Activated T-cell treated with anti-CD3 and anti-CD28 coated beads for 4 hours (primary cell): ENCODE results near the gene ATP6V0A4.
"Not testable (repeated sequence)": the region's sequence is repeated elsewhere in the genome, so short reads cannot be mapped to it uniquely, and the experiment has no call there.

Experiments
- DNase-seq: peaks from one replicate; pipeline ENCODE4 v3.0.0-alpha.2; 2020

The ATP6V0A4 gene

GRCh38 chr7:138697535-138698182 is 100.3 kb downstream of the ATP6V0A4 start:
- DNase-seq, result no peak

GRCh38 chr7:138695776-138696175 is 102.2 kb downstream of the ATP6V0A4 start:
- DNase-seq, result not testable (repeated sequence)

DNA sequence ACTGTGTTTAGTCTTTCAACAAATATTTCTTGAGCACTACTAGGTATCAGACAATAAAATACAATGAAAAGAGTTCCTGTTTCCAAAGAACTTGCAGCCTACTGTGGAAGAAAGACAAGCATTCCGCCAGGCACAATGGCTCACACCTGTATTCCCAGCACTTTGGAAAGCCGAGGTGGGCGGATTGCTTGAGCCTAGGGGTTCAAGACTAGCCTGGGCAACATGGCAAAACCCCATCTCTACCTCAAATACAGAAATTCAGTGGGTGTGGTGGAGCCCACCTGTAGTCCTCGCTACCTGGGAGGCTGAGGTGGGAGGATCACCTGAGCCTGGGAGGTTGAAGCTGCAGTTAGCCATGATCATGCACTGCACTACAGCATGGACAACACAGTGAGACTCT is 102.9 kb downstream of the ATP6V0A4 start:
- no peak for DNase-seq

- DNase-seq, result no peak
Observed at GRCh38 chr7:138691178-138691577, 106.8 kb downstream of the ATP6V0A4 start.

DNA sequence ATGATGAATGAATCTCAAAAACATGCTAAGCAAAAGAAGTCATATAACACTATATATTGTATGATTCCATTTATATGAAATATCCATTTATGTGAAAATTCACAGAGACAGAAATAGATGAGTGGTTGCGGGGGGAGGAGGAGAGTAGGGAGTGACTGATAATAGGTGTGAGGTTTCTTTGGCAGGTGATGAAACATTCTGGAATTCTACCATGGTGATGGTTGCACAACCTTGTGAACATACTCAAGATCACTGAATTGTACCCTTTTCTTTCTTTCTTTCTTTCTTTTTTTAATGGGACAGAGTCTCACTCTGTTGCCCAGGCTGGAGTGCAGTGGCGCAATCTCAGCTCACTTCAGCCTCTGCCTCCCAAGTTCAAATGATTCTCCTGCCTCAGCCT is 107.5 kb downstream of the ATP6V0A4 start:
- DNase-seq, result no peak

- DNase-seq, result not testable (repeated sequence)
Observed at GRCh38 chr7:138688037-138688436, 110.0 kb downstream of the ATP6V0A4 start.

DNA sequence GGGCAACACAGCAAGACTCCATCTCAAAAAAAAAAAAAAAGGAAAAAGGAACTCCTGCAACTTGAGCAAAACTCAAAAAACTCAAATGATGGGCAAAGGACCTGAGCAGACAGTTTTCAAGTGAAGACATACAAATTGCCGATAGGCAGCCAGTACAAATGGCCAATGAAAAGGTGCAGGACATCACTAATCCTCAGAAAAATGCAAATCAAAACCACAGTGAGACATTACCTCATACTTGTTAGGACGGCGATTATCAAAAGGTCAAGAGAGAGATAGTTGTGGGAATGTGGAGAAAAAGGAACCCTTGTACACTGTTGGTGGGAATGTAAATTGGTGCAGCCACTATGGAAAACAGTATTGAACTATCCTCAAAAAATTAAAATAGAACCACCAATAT is 113.7 kb downstream of the ATP6V0A4 start:
- DNase-seq, result no peak

DNA sequence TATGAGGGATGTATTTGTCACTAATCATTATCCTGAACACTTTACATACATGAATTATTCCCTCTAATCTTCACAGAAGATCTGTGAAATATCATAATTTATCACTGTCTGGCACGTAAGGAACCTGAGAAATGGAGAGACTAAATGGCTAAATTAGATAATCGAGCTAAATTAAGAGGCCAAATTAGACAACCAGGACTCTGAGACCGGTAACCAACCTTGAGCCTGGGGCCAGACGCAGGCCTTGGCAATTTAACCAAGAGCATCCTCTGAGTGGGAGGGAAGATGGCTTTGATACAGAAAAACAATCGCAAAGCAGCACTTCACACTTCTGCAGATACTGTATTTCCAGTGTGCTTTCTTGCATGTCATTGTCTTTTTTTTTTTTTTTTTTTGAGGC is 118.2 kb downstream of the ATP6V0A4 start:
- DNase-seq, result no peak

DNA sequence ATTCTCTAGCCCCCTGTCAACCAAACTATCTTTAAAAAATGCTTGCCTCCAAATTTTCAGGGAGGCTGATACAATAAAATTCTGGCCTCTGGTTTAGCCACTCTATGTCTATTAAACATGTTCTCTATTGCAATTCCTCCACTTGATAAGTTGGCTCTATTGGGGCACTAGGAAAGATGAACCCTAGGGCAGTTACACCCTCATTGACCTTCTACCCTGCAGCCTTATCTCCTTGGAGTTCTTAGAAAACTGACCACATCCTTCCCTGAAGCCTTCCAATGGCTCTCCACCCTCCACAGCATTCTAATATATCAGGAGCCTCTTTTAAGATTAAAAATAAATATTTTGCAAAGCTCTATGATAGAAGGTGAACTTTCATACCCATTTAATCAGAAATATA is 127.4 kb downstream of the ATP6V0A4 start:
- no peak for DNase-seq

DNA sequence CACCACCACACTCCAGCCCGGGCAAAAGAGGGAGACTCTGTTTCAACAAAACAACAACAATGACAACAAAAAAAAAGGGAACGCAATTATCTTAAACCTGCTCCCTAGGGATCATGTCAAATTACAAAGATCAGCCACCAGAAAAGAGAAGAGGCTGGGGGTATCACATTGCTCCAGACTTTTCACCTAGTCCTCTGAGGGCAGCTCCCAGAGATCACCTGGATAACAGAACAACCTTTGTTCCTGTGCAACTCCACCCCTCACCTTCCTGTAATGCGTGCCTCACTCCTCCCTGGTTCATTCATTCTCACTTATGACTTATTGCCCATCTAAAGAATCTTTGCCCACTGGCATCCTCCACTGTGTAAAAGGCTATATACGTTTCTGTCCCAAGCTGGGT is 128.6 kb downstream of the ATP6V0A4 start:
- no peak for DNase-seq

DNA sequence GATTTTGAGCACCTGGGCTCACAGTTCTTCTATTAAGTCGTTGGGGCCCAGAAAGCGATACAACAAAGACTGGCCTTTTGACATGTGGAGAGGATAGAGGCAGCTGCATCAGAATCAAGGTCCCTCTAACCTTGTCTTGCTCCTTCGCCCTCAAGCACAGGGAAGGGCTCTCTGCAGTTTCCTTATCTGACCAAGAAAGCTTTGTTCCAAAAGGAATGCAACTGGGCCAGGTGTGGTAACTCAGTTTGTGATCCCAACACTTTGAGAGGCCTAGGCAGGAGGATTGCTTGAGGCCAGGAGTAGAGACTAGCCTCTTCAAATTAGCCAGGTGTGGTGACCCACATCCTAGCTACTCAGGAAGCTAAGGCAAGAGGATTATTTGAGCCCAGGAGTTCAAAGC is 129.1 kb downstream of the ATP6V0A4 start:
- DNase-seq, result no peak

- no peak for DNase-seq
Observed at GRCh38 chr7:138668229-138668596, 129.8 kb downstream of the ATP6V0A4 start.

DNA sequence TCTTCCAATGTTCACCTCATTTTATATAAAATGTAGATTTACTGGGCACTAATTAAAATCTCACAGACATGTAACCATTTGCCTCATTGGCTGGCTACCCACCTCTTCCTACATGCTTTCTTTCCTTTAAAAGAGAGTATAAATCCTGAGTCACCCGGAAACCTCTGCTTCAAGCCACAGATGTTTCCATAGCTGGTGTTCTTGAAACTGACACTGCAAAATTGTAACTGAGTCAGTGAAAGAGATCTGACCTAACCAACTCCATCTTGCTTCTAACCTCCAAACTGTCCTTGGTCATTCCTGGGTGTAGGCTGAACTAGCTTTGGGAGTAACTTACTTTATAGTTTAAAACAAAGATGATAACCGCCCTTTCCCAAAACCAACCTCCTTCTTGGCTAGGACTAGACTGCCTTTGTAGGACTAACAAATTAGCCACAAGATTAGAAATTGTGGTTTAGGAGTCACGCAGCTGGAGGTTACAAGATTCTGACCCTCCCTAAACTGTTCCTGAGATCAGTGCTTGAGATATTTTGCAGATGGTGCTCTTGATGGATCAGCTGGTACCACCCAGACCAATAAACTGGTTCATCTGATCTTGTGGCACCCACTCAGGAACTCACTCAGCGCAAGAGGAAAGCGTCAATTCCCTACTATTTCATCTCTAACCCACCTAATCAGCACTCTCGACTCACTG is 130.3 kb downstream of the ATP6V0A4 start:
- no peak for DNase-seq

DNA sequence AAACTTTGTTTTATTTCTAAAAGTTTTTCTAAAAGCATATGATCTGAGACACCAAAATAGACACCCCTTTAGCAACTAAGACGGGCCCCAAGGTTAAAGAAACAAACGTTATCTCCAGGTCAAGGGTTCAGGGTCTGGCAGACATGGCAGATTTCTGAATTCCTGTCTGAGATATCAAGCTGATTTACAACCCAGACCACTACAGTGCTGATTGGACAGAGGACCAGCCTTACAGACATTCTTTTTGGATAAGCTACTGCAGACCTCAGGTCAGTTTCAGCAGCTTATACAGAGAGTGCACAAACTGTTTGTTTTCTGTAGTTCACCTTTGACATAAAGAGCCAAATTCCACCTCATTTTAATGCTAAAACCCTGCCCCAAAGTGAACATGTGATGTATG is 131.6 kb downstream of the ATP6V0A4 start:
- no peak for DNase-seq

DNA sequence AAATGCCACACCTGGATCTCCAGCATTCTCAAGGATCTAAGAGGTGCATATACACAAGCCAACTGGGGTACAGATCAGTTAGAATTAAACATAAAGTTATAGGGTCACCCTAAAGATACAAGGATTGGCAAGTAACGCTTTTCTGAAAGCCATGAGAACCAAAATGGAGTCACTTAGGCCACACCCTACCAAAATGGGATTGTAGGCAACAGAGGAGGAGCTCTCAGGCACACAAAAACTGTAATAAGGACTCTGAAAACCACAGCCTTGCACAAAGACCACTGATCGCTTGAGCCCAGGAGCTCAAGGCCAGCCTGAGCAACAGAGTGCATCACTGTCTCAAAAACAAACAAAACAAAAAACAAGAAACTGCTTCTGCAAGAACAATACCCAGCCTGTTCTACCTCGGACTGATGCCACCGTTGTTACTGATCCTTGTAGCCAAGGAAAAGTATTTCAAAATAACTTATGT is 132.3 kb downstream of the ATP6V0A4 start:
- no peak for DNase-seq

DNA sequence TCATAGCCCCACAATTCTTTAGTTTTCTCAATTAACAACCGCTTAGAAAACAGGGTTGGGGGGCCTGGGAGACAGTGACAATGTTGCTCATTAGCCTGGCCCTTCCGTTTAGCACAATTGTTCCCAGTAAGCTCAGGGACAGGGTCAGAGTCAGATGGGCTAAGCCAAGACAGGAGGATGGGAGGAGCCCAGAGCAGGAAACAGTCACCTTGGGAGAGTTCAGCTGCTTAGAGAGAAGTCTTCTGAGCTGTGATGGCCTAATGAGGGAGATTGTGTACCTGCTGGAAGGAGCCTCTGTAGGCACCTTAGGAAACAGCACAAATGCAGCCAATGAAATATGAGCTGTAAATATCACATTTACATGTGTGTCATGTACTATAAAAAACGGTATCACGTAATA is 132.7 kb downstream of the ATP6V0A4 start:
- DNase-seq, result no peak

DNA sequence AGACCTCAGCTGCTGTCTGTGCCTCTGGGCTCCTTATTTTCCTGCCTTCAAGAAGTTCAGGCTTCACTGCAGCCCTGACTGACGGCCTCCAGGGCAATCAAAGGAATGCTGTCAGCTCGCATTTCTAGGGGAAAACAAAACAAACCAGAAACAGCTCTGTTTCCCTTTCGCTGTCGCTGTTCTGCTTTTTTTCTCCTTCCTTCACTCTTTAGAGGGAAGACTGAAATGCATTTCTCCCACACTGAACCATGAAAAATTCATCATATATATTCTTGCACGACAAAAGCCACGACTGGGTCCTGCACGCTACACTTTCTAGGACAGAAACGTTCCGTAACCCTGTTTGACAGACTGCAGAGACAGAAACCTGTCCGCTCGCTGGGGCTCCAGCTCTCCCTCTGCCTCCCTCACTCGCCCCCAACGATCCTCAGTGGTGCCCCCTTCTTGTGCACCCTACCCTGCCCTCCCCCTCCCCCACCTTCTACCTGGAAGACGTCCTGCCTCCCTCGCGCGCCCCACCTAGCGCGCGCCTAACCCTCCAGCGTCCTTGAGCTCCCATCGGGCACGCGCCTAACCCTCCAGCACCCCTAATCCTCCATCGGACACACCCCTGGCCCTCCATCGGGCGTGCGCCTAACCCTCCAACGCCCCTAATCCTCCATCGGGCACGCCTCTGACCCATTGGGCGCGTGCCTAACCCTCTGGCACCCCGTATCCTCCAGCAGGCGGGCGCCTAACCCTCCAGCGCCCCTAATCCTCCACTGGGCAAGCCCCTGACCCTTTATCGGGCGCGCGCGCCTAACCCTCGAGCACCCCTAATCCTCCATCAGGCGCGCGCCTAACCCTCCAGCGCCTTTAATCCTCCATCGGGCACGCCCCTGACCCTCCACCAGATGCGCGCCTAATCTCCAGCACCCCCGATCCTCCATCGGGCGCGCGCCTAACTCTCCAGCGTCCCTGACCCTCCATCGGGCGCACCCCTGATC is 134.0 kb downstream of the ATP6V0A4 start:
- no peak for DNase-seq

- DNase-seq, result no peak
Observed at GRCh38 chr7:138662991-138663320, 135.0 kb downstream of the ATP6V0A4 start.

DNA sequence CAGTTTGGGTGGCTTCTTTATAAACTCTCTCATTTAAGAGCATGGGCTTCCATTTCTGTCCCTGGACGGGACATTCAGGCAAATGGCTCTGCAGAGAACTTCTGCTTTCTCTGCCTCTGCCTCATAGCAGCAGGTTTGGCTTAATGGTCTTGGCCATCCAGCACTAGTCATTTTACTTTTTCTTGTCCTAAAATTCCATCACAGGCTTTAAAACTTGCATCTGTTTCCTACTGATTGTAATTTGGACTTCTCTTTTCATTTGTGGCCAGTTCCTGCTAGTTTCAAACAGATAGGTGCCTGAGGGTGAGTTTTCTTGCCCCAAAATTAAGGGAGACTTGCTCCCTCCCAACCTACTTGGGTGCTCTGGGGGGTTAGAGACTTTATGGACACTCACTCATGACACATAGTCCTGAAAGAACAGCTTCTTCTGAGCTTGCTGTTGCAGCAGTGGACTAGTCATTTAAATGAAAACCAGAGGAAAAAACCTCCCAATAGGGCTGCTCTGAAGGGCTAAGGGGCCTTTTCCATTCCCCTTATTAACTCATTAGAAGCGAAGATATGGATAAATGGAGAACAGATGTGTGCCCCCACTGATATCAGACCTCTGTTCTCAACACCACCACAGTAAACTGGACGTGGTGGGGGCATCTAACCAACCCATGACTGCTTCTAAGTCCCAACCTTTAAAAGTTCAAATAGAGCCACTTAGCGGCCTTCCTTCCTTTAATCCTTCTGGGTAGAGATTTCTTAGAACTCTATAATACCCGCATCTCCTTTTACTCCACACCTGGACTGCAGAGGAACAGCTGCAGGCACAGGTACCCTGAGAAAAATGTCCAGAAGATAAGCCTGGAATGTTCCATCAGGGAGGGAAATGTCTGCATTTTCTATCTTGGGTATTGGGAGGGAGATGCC is 135.7 kb downstream of the ATP6V0A4 start:
- DNase-seq, result no peak

GRCh38 chr7:138661069-138661635 is 136.8 kb downstream of the ATP6V0A4 start:
- DNase-seq, result no peak

DNA sequence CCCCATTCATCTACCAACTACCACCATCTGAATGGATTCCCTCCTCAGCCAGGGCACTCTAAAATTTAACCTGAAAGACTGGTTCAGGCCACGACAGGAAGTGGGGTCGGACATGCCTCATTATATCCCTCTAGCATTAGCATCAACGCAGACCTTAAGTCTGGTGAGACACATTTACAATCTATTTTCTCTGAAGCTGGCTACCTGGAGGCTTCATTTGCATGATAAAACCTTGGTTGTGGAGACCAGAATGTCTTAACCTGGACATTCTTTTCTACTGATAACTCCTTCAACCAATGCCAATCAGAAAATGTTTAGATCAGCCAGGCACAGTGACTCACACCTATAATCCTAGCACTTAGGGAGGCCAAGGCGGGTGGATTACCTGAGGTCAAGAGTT is 139.1 kb downstream of the ATP6V0A4 start:
- no peak for DNase-seq

DNA sequence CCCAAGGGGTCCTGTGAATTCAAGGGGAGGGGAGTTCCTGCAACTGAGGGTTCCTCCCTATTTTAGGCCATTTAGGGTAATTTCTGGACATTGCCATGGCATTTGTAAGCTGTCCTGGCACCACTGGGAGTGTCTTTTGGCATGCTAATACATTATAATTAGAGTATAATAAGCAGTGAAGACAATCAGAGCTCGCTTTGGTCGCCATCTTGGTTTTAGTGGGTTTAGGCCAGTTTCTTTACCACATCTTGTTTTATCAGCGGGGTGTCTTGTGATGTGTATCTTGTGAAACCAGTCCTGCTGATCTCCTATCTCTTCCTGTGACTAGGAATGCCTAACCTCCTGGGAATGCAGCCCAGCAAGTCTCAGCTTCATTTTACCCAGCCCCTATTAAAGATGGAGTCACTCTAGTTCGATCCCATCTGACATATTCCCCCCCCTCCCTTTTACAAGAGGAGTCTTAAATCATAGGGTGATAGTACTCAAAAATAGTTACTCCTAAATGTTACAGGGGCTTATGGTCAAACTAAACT is 140.1 kb downstream of the ATP6V0A4 start:
- DNase-seq, result no peak
